Neural progenitor cell (in vitro differentiated cells): ENCODE data around the gene RIOK3.

Experiments
- EZH2 ChIP-seq: fragments of 200-600 bp; sonication (generic); IDR thresholded peaks from 2 replicates; pipeline ENCODE4 v1.6.1; 2017; ENCODE audit warnings: antibody characterized with exemption, mild to moderate bottlenecking, moderate library complexity
- TF ChIP-seq, protein P1 (sequence below): fragments of 200-600 bp; sonication (generic); IDR thresholded peaks from 2 replicates; pipeline ENCODE4 v1.5.1; 2017; ENCODE audit warnings: antibody characterized with exemption, mild to moderate bottlenecking

DNA sequence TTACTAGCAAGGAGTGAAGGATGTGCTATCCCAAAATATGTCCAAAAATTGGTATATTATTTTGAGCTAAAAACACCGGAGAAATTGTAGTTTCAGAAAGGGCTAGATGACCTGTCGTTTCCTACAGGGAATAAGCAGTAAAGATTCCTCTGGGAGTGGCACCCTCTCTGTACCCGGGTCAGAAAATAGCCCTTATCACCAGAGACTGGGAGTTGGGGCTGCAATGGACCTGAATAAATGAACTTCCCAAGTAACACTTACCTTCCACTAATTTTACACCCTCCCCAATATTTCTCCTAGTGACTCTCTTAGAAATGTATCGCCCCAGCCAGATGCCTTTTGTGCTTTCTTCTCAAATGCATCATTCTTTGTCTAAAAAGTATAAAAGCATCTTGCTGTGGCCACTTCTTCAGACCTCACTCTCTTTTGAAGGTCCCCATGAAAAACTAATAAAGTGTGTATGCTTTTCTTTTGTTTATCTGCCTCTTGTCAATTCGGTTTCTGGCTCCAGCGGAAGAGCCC is 49.5 kb downstream of the RIOK3 start:
- TF ChIP-seq, protein P1, sequence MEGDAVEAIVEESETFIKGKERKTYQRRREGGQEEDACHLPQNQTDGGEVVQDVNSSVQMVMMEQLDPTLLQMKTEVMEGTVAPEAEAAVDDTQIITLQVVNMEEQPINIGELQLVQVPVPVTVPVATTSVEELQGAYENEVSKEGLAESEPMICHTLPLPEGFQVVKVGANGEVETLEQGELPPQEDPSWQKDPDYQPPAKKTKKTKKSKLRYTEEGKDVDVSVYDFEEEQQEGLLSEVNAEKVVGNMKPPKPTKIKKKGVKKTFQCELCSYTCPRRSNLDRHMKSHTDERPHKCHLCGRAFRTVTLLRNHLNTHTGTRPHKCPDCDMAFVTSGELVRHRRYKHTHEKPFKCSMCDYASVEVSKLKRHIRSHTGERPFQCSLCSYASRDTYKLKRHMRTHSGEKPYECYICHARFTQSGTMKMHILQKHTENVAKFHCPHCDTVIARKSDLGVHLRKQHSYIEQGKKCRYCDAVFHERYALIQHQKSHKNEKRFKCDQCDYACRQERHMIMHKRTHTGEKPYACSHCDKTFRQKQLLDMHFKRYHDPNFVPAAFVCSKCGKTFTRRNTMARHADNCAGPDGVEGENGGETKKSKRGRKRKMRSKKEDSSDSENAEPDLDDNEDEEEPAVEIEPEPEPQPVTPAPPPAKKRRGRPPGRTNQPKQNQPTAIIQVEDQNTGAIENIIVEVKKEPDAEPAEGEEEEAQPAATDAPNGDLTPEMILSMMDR: no peak
- TF ChIP-seq EZH2: no peak
